ENCODE data around the gene NEU4. TPM values are rescaled to one million over a fixed set of nuclear protein-coding genes. Genes with fewer than 3 reads are reported as not detected.
A peak's percentile ranks its signal among the peaks of the same experiment; 100 is the strongest.

The NEU4 gene
- total RNA-seq, 4 donors from 2014 or later, result 58.1 to 195 (median 93.9) TPM

- TF ChIP-seq CTCF (IDR thresholded peaks at IDR 0.05), result peak in 1 of 5 experiments; percentile 15
- no peak for TF ChIP-seq POLR2A (IDR thresholded peaks at IDR 0.05)
- no peak for TF ChIP-seq POLR2AphosphoS5 (IDR thresholded peaks at IDR 0.05)
- no peak for TF ChIP-seq EP300 (IDR thresholded peaks at IDR 0.05; ENCODE audit: low read depth)
- in situ Hi-C loops (cut with MboI; ENCODE audit: low pct_ligation_motif_present in 1 of 4, low pct_unique_long_range_greater_than_20kb in 1 of 4, low sequenced_read_pairs in 3 of 4) (no loop called here), intact Hi-C loops (cut with DNase I; ENCODE audit: low total_unique reads) (no loop called here)
- WGBS, 2 donors (ENCODE audit: low coverage in 1 of 2), result 55 to 56% methylated on average over 6 of the region's 6 CpGs
- peaks cover 0 to 3% (median 0%) of the 10 kb centered on the region in 4 donors for H3K4me1 ChIP-seq
- DNase-seq, result no peak
- no peak overlapping the region for H3K4me3 ChIP-seq
- H3K27ac ChIP-seq, result no peak overlapping the region
- peaks cover 28% of the 10 kb centered on the region for H3K27me3 ChIP-seq
- H3K9me3 ChIP-seq, result no peaks in the 10 kb centered on the region
- no peaks in the 10 kb centered on the region for H3K36me3 ChIP-seq
These were observed 27.3 kb downstream of the NEU4 start for GRCh38 chr2:241836292-241836691.

- Histone ChIP-seq H3K9me3 (no peaks in the 10 kb centered on the region), H3K27me3 (peaks cover 25% of the 10 kb centered on the region), H3K27ac (no peak overlapping the region), H3K4me3 (no peak overlapping the region), H3K4me1 (peaks cover 0 to 3% (median 0%) of the 10 kb centered on the region in 4 donors), H3K36me3 (no peaks in the 10 kb centered on the region)
- 67 to 72% methylated on average over 6 to 13 of the region's 13 CpGs for WGBS, 2 donors (ENCODE audit: low coverage in 1 of 2)
- intact Hi-C loops (cut with DNase I; ENCODE audit: low total_unique reads), result no loop called here
- TF ChIP-seq EP300 (IDR thresholded peaks at IDR 0.05; ENCODE audit: low read depth), result no peak
- TF ChIP-seq CTCF (IDR thresholded peaks at IDR 0.05), result no peak
- TF ChIP-seq POLR2AphosphoS5 (IDR thresholded peaks at IDR 0.05), result no peak
- TF ChIP-seq POLR2A (IDR thresholded peaks at IDR 0.05), result no peak
- in situ Hi-C loops (cut with MboI; ENCODE audit: low pct_ligation_motif_present in 1 of 4, low pct_unique_long_range_greater_than_20kb in 1 of 4, low sequenced_read_pairs in 3 of 4), result no loop called here
- no peak for DNase-seq
These were observed 28.4 kb downstream of the NEU4 start for GRCh38 chr2:241837197-241837965.

GRCh38 chr2:241841181-241842066, 32.4 kb downstream of the NEU4 start:
- DNase-seq, result no peak
- no peaks in the 10 kb centered on the region for H3K36me3 ChIP-seq
- intact Hi-C loops (cut with DNase I; ENCODE audit: low total_unique reads), result no loop called here
- no peaks in the 10 kb centered on the region for H3K9me3 ChIP-seq
- peaks cover 19% of the 10 kb centered on the region for H3K27me3 ChIP-seq
- TF ChIP-seq POLR2A (IDR thresholded peaks at IDR 0.05) (no peak), POLR2AphosphoS5 (IDR thresholded peaks at IDR 0.05) (no peak), EP300 (IDR thresholded peaks at IDR 0.05; ENCODE audit: low read depth) (no peak), CTCF (IDR thresholded peaks at IDR 0.05) (no peak)
- H3K4me3 ChIP-seq, result no peak overlapping the region
- 81 to 82% methylated on average over 6 to 28 of the region's 28 CpGs for WGBS, 2 donors (ENCODE audit: low coverage in 1 of 2)
- in situ Hi-C loops (cut with MboI; ENCODE audit: low pct_ligation_motif_present in 1 of 4, low pct_unique_long_range_greater_than_20kb in 1 of 4, low sequenced_read_pairs in 3 of 4), result no loop called here
- H3K27ac ChIP-seq, result no peak overlapping the region
- peaks cover 0 to 20% (median 13%) of the 10 kb centered on the region in 4 donors for H3K4me1 ChIP-seq

- Histone ChIP-seq H3K4me3 (no peak overlapping the region), H3K27ac (no peak overlapping the region), H3K27me3 (peaks cover 17% of the 10 kb centered on the region), H3K4me1 (peaks cover 0 to 20% (median 13%) of the 10 kb centered on the region in 4 donors), H3K9me3 (no peaks in the 10 kb centered on the region), H3K36me3 (no peaks in the 10 kb centered on the region)
- in situ Hi-C loops (cut with MboI; ENCODE audit: low pct_ligation_motif_present in 1 of 4, low pct_unique_long_range_greater_than_20kb in 1 of 4, low sequenced_read_pairs in 3 of 4) (no loop called here), intact Hi-C loops (cut with DNase I; ENCODE audit: low total_unique reads) (no loop called here)
- 81 to 85% methylated on average over 7 to 11 of the region's 11 CpGs for WGBS, 2 donors (ENCODE audit: low coverage in 1 of 2)
- DNase-seq, result no peak
- TF ChIP-seq CTCF (IDR thresholded peaks at IDR 0.05) (no peak), EP300 (IDR thresholded peaks at IDR 0.05; ENCODE audit: low read depth) (no peak), POLR2AphosphoS5 (IDR thresholded peaks at IDR 0.05) (no peak), POLR2A (IDR thresholded peaks at IDR 0.05) (no peak)
These were observed 33.0 kb downstream of the NEU4 start for GRCh38 chr2:241842067-241842415.

Measured in transverse colon (tissue), 4 donors.